ENCODE results near the gene S100A5. TPM values are rescaled to one million over a fixed set of nuclear protein-coding genes. Genes with fewer than 3 reads are reported as not detected.
A peak's percentile ranks its signal among the peaks of the same experiment; 100 is the strongest.
"Not testable (repeated sequence)": the region's sequence is repeated elsewhere in the genome, so short reads cannot be mapped to it uniquely, and the experiment has no call there.

Gene S100A5
- total and polyA plus RNA-seq, 5 donors, result not detected

GRCh38 chr1:153577624-153578051 is 36.9 kb upstream of the S100A5 start:
- Histone ChIP-seq H3K4me3 (ENCODE audit: low read length) (no peak overlapping the region), H3K9me3 (ENCODE audit: control insufficient read depth, low read length) (no peaks in the 10 kb centered on the region), H3K27me3 (ENCODE audit: control insufficient read depth, insufficient read depth) (no peaks in the 10 kb centered on the region), H3K4me1 (ENCODE audit: control insufficient read depth, insufficient read depth, low read length) (no peaks in the 10 kb centered on the region), H3K27ac (ENCODE audit: low read length) (no peak overlapping the region)
- intact Hi-C loops (cut with DNase I), result loop anchor here in 2 of 4 donors (10.0 kb wide), 1 partner anchor 47 kb away; the partner anchor contains the start of genes S100A1 (in 2 of the 2) and S100A13 (in 2 of the 2)
- peak; percentile 56 to 90 (median 87) for DNase-seq
- 60% methylated on average over 9 of the region's 9 CpGs for WGBS
- ATAC-seq, result peak; percentile 58 to 93

- no peak for ATAC-seq
- no peaks in the 10 kb centered on the region for H3K4me1 ChIP-seq (ENCODE audit: control insufficient read depth, insufficient read depth, low read length)
- DNase-seq, result no peak
- whole genome bisulfite sequencing, result 74% methylated on average over 4 of the region's 4 CpGs
- no peak overlapping the region for H3K27ac ChIP-seq (ENCODE audit: low read length)
- no peak overlapping the region for H3K4me3 ChIP-seq (ENCODE audit: low read length)
- H3K9me3 ChIP-seq (ENCODE audit: control insufficient read depth, low read length), result no peaks in the 10 kb centered on the region
- H3K27me3 ChIP-seq (ENCODE audit: control insufficient read depth, insufficient read depth), result no peaks in the 10 kb centered on the region
- intact Hi-C loops (cut with DNase I), result loop anchor here in 2 of 4 donors (10.0 kb wide), 1 partner anchor 48 kb away; the partner anchor contains the start of genes S100A1 (in 2 of the 2) and S100A13 (in 2 of the 2)
Measured at GRCh38 chr1:153577138-153577537, 36.4 kb upstream of the S100A5 start.

- H3K27me3 ChIP-seq (ENCODE audit: control insufficient read depth, insufficient read depth); H3K27ac ChIP-seq (ENCODE audit: low read length); ATAC-seq; DNase-seq; H3K4me3 ChIP-seq (ENCODE audit: low read length); H3K4me1 ChIP-seq (ENCODE audit: control insufficient read depth, insufficient read depth, low read length); H3K9me3 ChIP-seq (ENCODE audit: control insufficient read depth, low read length): not testable (repeated sequence)
- WGBS, result 83% methylated on average over 10 of the region's 10 CpGs
- intact Hi-C loops (cut with DNase I), result loop anchor here in 2 of 4 donors (10.0 kb wide), 1 partner anchor 49 kb away; the partner anchor contains the start of genes S100A1 (in 2 of the 2) and S100A13 (in 2 of the 2)
Measured at GRCh38 chr1:153575497-153575896, 34.8 kb upstream of the S100A5 start.

- H3K4me1 ChIP-seq (ENCODE audit: control insufficient read depth, insufficient read depth, low read length); H3K27ac ChIP-seq (ENCODE audit: low read length); ATAC-seq; H3K9me3 ChIP-seq (ENCODE audit: control insufficient read depth, low read length); H3K27me3 ChIP-seq (ENCODE audit: control insufficient read depth, insufficient read depth); DNase-seq; H3K4me3 ChIP-seq (ENCODE audit: low read length): not testable (repeated sequence)
- WGBS, result 96% methylated on average over 35 of the region's 35 CpGs
- intact Hi-C loops (cut with DNase I), result loop anchor here in 2 of 4 donors (10.0 kb wide), 1 partner anchor 50 kb away; the partner anchor contains the start of genes S100A1 (in 2 of the 2) and S100A13 (in 2 of the 2)
Measured at GRCh38 chr1:153575081-153575491, 34.4 kb upstream of the S100A5 start.

GRCh38 chr1:153573351-153573750 is 32.6 kb upstream of the S100A5 start:
- no peaks in the 10 kb centered on the region for H3K27me3 ChIP-seq (ENCODE audit: control insufficient read depth, insufficient read depth)
- peaks cover under 1% of the 10 kb centered on the region for H3K4me1 ChIP-seq (ENCODE audit: control insufficient read depth, insufficient read depth, low read length)
- H3K4me3 ChIP-seq (ENCODE audit: low read length), result no peak overlapping the region
- no peak overlapping the region for H3K27ac ChIP-seq (ENCODE audit: low read length)
- no peak for ATAC-seq
- 66% methylated on average over 3 of the region's 3 CpGs for WGBS
- DNase-seq, result no peak
- H3K9me3 ChIP-seq (ENCODE audit: control insufficient read depth, low read length), result no peaks in the 10 kb centered on the region
- intact Hi-C loops (cut with DNase I), result loop anchor here in 3 of 4 donors (5.0 to 10.0 kb wide), 2 partner anchors 39 to 51 kb away; partner anchors contain the start of genes S100A1 (in 2 of the 3), S100A13 (in 2 of the 3) and S100A16 (in 1 of the 3)

GRCh38 chr1:153572569-153573015 is 31.9 kb upstream of the S100A5 start:
- 12% methylated on average over 3 of the region's 3 CpGs for WGBS
- peak; percentile 83 to 92 (median 90) for DNase-seq
- ATAC-seq, result peak; percentile 89 to 91
- Histone ChIP-seq H3K9me3 (ENCODE audit: control insufficient read depth, low read length) (no peaks in the 10 kb centered on the region), H3K4me3 (ENCODE audit: low read length) (no peak overlapping the region), H3K27ac (ENCODE audit: low read length) (peak overlapping the region; percentile 12), H3K4me1 (ENCODE audit: control insufficient read depth, insufficient read depth, low read length) (peaks cover 6% of the 10 kb centered on the region), H3K27me3 (ENCODE audit: control insufficient read depth, insufficient read depth) (no peaks in the 10 kb centered on the region)
- intact Hi-C loops (cut with DNase I), result loop anchor here in 3 of 4 donors (5.0 to 10.0 kb wide), 2 partner anchors 40 to 52 kb away; partner anchors contain the start of genes S100A1 (in 2 of the 3), S100A13 (in 2 of the 3) and S100A16 (in 1 of the 3)

GRCh38 chr1:153571706-153572105 is 31.0 kb upstream of the S100A5 start:
- no peak overlapping the region for H3K4me3 ChIP-seq (ENCODE audit: low read length)
- no peaks in the 10 kb centered on the region for H3K9me3 ChIP-seq (ENCODE audit: control insufficient read depth, low read length)
- ATAC-seq, result no peak
- H3K27ac ChIP-seq (ENCODE audit: low read length), result no peak overlapping the region
- 64% methylated on average over 7 of the region's 7 CpGs for WGBS
- no peaks in the 10 kb centered on the region for H3K27me3 ChIP-seq (ENCODE audit: control insufficient read depth, insufficient read depth)
- intact Hi-C loops (cut with DNase I), result loop anchor here in 3 of 4 donors (2.0 to 10.0 kb wide), 3 partner anchors 39 to 53 kb away; partner anchors contain the start of genes S100A1 (in 2 of the 3), S100A13 (in 2 of the 3) and S100A16 (in 1 of the 3)
- peaks cover 10% of the 10 kb centered on the region for H3K4me1 ChIP-seq (ENCODE audit: control insufficient read depth, insufficient read depth, low read length)
- DNase-seq, result no peak

GRCh38 chr1:153570874-153571273 is 30.1 kb upstream of the S100A5 start:
- Histone ChIP-seq H3K9me3 (ENCODE audit: control insufficient read depth, low read length) (no peaks in the 10 kb centered on the region), H3K4me1 (ENCODE audit: control insufficient read depth, insufficient read depth, low read length) (peaks cover 17% of the 10 kb centered on the region), H3K27me3 (ENCODE audit: control insufficient read depth, insufficient read depth) (no peaks in the 10 kb centered on the region), H3K4me3 (ENCODE audit: low read length) (no peak overlapping the region), H3K27ac (ENCODE audit: low read length) (no peak overlapping the region)
- ATAC-seq (no peak), DNase-seq (no peak)
- WGBS, result 96% methylated on average over 5 of the region's 5 CpGs
- intact Hi-C loops (cut with DNase I), result loop anchor here in 3 of 4 donors (2.0 to 10.0 kb wide), 3 partner anchors 38 to 54 kb away; partner anchors contain the start of genes S100A1 (in 2 of the 3), S100A13 (in 2 of the 3) and S100A16 (in 1 of the 3)

GRCh38 chr1:153569465-153569864 is 28.7 kb upstream of the S100A5 start:
- H3K4me3 ChIP-seq (ENCODE audit: low read length), result no peak overlapping the region
- H3K27ac ChIP-seq (ENCODE audit: low read length), result no peak overlapping the region
- no peaks in the 10 kb centered on the region for H3K9me3 ChIP-seq (ENCODE audit: control insufficient read depth, low read length)
- ATAC-seq (no peak), DNase-seq (no peak)
- intact Hi-C loops (cut with DNase I), result loop anchor here (2.0 to 5.0 kb wide), 4 partner anchors 35 to 59 kb away; partner anchors contain the start of gene S100A6 (in 1 of the 4)
- peaks cover 22% of the 10 kb centered on the region for H3K4me1 ChIP-seq (ENCODE audit: control insufficient read depth, insufficient read depth, low read length)
- no peaks in the 10 kb centered on the region for H3K27me3 ChIP-seq (ENCODE audit: control insufficient read depth, insufficient read depth)
- 85% methylated on average over 8 of the region's 8 CpGs for WGBS

- H3K9me3 ChIP-seq (ENCODE audit: control insufficient read depth, low read length), result no peaks in the 10 kb centered on the region
- H3K4me3 ChIP-seq (ENCODE audit: low read length), result no peak overlapping the region
- H3K27ac ChIP-seq (ENCODE audit: low read length), result peak overlapping the region; percentile 32
- H3K27me3 ChIP-seq (ENCODE audit: control insufficient read depth, insufficient read depth), result no peaks in the 10 kb centered on the region
- DNase-seq (peak; percentile 90 to 96 (median 95)), ATAC-seq (peak; percentile 14 to 42)
- intact Hi-C loops (cut with DNase I), result loop anchor here (1.0 to 5.0 kb wide), 5 partner anchors 34 to 58 kb away; partner anchors contain the start of gene S100A6 (in 1 of the 4)
- 10% methylated on average over 25 of the region's 25 CpGs for WGBS
- peaks cover 22% of the 10 kb centered on the region for H3K4me1 ChIP-seq (ENCODE audit: control insufficient read depth, insufficient read depth, low read length)
Measured at GRCh38 chr1:153568367-153569099, 27.8 kb upstream of the S100A5 start.
